Keratinocyte (primary cell): Measurements from ENCODE around the gene CRABP1. TPM values are rescaled to one million over a fixed set of nuclear protein-coding genes. Genes with fewer than 3 reads are reported as not detected.
"Not testable (repeated sequence)": the region's sequence is repeated elsewhere in the genome, so short reads cannot be mapped to it uniquely, and the experiment has no call there.

Experiments used
- DNase-seq: peaks from one replicate; pipeline ENCODE4 v3.0.0-alpha.2; 2011; ENCODE audit warnings: low read depth, missing footprints, low spot score
- FAIRE-seq: peaks from 2 replicates; lab custom pipeline; 2011; peaks lifted over from hg19 to GRCh38; lab: Jason Lieb, UNC
- H2AFZ ChIP-seq: 2 replicates; pipeline ENCODE4 v1.6.0; 2012; ENCODE audit warnings: low read length, control low read depth, inconsistent platforms; ENCODE audit not compliant: control insufficient read depth
- H3K27ac ChIP-seq: 2 replicates; pipeline ENCODE4 v1.5.1; 2011; ENCODE audit warnings: low read length; ENCODE audit not compliant: control insufficient read depth, insufficient read depth
- H3K27me3 ChIP-seq: 3 replicates; pipeline ENCODE4 v1.6.0; 2011; ENCODE audit warnings: low read length; ENCODE audit not compliant: control insufficient read depth, insufficient read depth; ENCODE audit errors: extremely low read depth
- H3K36me3 ChIP-seq, 2 experiments: 2 replicates in 1 of 2; 3 replicates in 1 of 2; pipeline ENCODE4 v1.5.1; 2011; ENCODE audit warnings: low read length in 2 of 2, mild to moderate bottlenecking in 1 of 2; ENCODE audit not compliant: control insufficient read depth in 2 of 2, insufficient read depth in 2 of 2; ENCODE audit errors: extremely low read depth in 1 of 2
- H3K4me1 ChIP-seq: 3 replicates; pipeline ENCODE4 v1.5.1; 2011; ENCODE audit warnings: low read length; ENCODE audit not compliant: control insufficient read depth, insufficient read depth; ENCODE audit errors: extremely low read depth
- H3K4me2 ChIP-seq: 3 replicates; pipeline ENCODE4 v1.6.0; 2011; ENCODE audit warnings: low read depth, low read length; ENCODE audit not compliant: control insufficient read depth, insufficient read depth; ENCODE audit errors: extremely low read depth
- H3K4me3 ChIP-seq, 3 experiments: fragments of 200-600 bp in 1 of 3; sonication (generic) in 1 of 3; 2 replicates in 2 of 3; 3 replicates in 1 of 3; pipeline ENCODE4 v1.5.1; 2011 to 2016; ENCODE audit warnings: low read length in 3 of 3, mild to moderate bottlenecking in 3 of 3, control low read depth in 2 of 3, inconsistent platforms in 1 of 3, low read depth in 1 of 3, mixed read lengths in 1 of 3, mixed run types in 1 of 3, moderate library complexity in 1 of 3; ENCODE audit not compliant: control insufficient read depth in 2 of 3, insufficient read depth in 2 of 3; ENCODE audit errors: extremely low read depth in 1 of 3
- H3K79me2 ChIP-seq: 2 replicates; pipeline ENCODE4 v1.6.0; 2012; ENCODE audit warnings: low read length; ENCODE audit not compliant: control insufficient read depth, insufficient read depth
- H3K9ac ChIP-seq: 3 replicates; pipeline ENCODE4 v1.6.0; 2011; ENCODE audit warnings: low read length; ENCODE audit not compliant: control insufficient read depth, insufficient read depth; ENCODE audit errors: extremely low read depth
- H3K9me1 ChIP-seq: 3 replicates; pipeline ENCODE4 v1.6.0; 2011; ENCODE audit warnings: low read length; ENCODE audit not compliant: control insufficient read depth, insufficient read depth; ENCODE audit errors: extremely low read depth
- H3K9me3 ChIP-seq: 2 replicates; pipeline ENCODE4 v1.5.1; 2012; ENCODE audit warnings: low read depth, low read length; ENCODE audit not compliant: control insufficient read depth
- H4K20me1 ChIP-seq: 3 replicates; pipeline ENCODE4 v1.6.0; 2011; ENCODE audit warnings: low read length; ENCODE audit not compliant: control insufficient read depth, insufficient read depth; ENCODE audit errors: extremely low read depth
- CTCF ChIP-seq, 3 experiments: IDR thresholded peaks in 1 of 3; conservative IDR thresholded peaks in 1 of 3; optimal IDR thresholded peaks in 1 of 3; 2 replicates in 2 of 3; 3 replicates in 1 of 3; pipeline versions ENCODE3 to v1.5.1; 2011; ENCODE audit warnings: low read length in 3 of 3, mild to moderate bottlenecking in 3 of 3, moderate library complexity in 2 of 3, control low read depth in 1 of 3, inconsistent platforms in 1 of 3; ENCODE audit not compliant: insufficient read depth in 2 of 3; ENCODE audit errors: extremely low read depth in 1 of 3
- EZH2 ChIP-seq: IDR thresholded peaks from one replicate; pipeline ENCODE4 v1.6.1; 2012; ENCODE audit warnings: inconsistent platforms, mild to moderate bottlenecking, low read length, moderate library complexity
- dilution Hi-C: fragments of 300-500 bp; cut with MboI; formaldehyde crosslinking; loops from one replicate; pipeline ENCODE4 v1.7.0; 2020; ENCODE audit warnings: low sequenced_read_pairs; ENCODE audit not compliant: extremely low pct_ligation_motif_present
- polyA plus RNA-seq, 5 experiments: library from polyadenylated mRNA; depleted of rRNA in 3 of 5; stranded (reverse) in 3 of 5; stranded (forward) in 1 of 5; unstranded in 1 of 5; fragments of >200 nt; gene quantifications; 1 replicate in 1 of 5; 2 replicates in 3 of 5; 3 replicates in 1 of 5; pipeline versions ENCODE4 v1.2.1 to v1.2.3, GENCODE V29; 2011 to 2012; ENCODE audit warnings: missing spikeins in 2 of 5, low read depth in 1 of 5, low replicate concordance in 1 of 5

The CRABP1 gene
- polyA plus RNA-seq, 1 donor (not counting 4 experiments of a cell fraction or from before 2014, with no cell fraction given) = not detected

GRCh38 chr15:78374436-78375393, 34.6 kb downstream of the CRABP1 start:
- Histone ChIP-seq H4K20me1 (no peaks in the 10 kb centered on the region), H3K4me2 (peak overlapping the region; percentile 37), H3K79me2 (no peaks in the 10 kb centered on the region), H2AFZ (peak overlapping the region; percentile 74), H3K9me3 (no peaks in the 10 kb centered on the region), H3K27ac (peak overlapping the region; percentile 1), H3K4me3 (no peak overlapping the region), H3K4me1 (peaks cover 14% of the 10 kb centered on the region), H3K9ac (no peak overlapping the region), H3K27me3 (no peaks in the 10 kb centered on the region), H3K9me1 (no peaks in the 10 kb centered on the region), H3K36me3 (no peaks in the 10 kb centered on the region)
- peak; percentile 56 for DNase-seq
- no peak for TF ChIP-seq EZH2
- no peak for TF ChIP-seq CTCF (optimal IDR thresholded peaks at IDR 0.05 in 1 of 3, IDR thresholded peaks at IDR 0.05 in 1 of 3, conservative IDR thresholded peaks at IDR 0.05 in 1 of 3; ENCODE audit: extremely low read depth in 1 of 3, insufficient read depth in 2 of 3, low read length in 3 of 3)
- dilution Hi-C loops = no loop called here
- peak; percentile 41 for FAIRE-seq

GRCh38 chr15:78380143-78380542, 40.0 kb downstream of the CRABP1 start:
- H2AFZ ChIP-seq, H3K27ac ChIP-seq, H4K20me1 ChIP-seq, H3K9me1 ChIP-seq, H3K9me3 ChIP-seq, DNase-seq, dilution Hi-C loops, H3K4me3 ChIP-seq, FAIRE-seq, H3K79me2 ChIP-seq, H3K36me3 ChIP-seq, H3K9ac ChIP-seq, H3K4me2 ChIP-seq, H3K4me1 ChIP-seq: not testable (repeated sequence)
- H3K27me3 ChIP-seq = peaks cover 15% of the 10 kb centered on the region
